OCI-LY7 (cell line): ENCODE measurements around the gene CLN5.

ENCODE experiments used
- CTCF ChIP-seq: fragments of 200-600 bp; sonication (generic); conservative IDR thresholded peaks from 2 replicates; pipeline ENCODE4 v1.5.1; 2014; ENCODE audit warnings: mild to moderate bottlenecking, antibody characterized with exemption, low read length, moderate library complexity, mixed read lengths
- EZH2phosphoT487 ChIP-seq: fragments of 200-600 bp; sonication (generic); IDR thresholded peaks from 2 replicates; pipeline ENCODE4 v1.6.1; 2018; ENCODE audit warnings: low read depth, borderline replicate concordance, mild to moderate bottlenecking, mixed run types, antibody characterized with exemption, low read length, moderate library complexity, mixed read lengths

- TF ChIP-seq CTCF (no peak), EZH2phosphoT487 (no peak)
These were observed 47.1 kb downstream of the CLN5 start for GRCh38 chr13:77038907-77039480.
